Hematopoietic multipotent progenitor cell treated with erythropoietin and hydrocortisone succinate and interleukin-3 and kit ligand, for 17 days (in vitro differentiated cells): ENCODE data around the gene OPALIN.

Source experiments
- DNase-seq: peaks from one replicate; pipeline ENCODE4 v3.0.0-alpha.2; 2015; ENCODE audit warnings: low spot score

The OPALIN gene

GRCh38 chr10:96374004-96374403, 15.2 kb upstream of the OPALIN start:
- no peak for DNase-seq

- no peak for DNase-seq
These were observed 12.6 kb upstream of the OPALIN start for GRCh38 chr10:96371356-96371755.

- DNase-seq: peak; percentile 52
These were observed 11.9 kb upstream of the OPALIN start for GRCh38 chr10:96370584-96371157.

GRCh38 chr10:96369890-96370583, 11.2 kb upstream of the OPALIN start:
- DNase-seq: no peak

GRCh38 chr10:96368971-96369370, 10.2 kb upstream of the OPALIN start:
- no peak for DNase-seq

DNA sequence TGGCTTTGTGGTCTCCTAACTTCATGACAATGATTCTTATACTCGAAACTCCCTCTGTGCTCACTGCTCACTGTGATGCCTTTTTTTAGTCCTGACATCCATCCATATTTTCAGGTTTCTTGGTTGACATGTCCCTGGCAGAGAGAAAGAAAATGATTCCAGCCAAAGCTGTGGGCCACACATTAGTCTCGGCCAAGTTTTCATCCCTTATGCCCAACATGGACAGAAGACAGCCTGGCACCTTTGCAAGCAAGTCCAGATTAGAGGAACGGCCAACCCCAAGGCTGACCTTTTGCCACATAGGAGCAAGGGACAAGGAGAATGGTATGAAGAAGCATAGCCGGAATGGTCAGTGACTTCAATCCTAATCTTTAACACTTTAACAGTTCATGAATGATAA, 8.7 kb upstream of the OPALIN start:
- no peak for DNase-seq

- DNase-seq: no peak
These were observed 7.7 kb upstream of the OPALIN start for GRCh38 chr10:96366508-96366907.

DNA sequence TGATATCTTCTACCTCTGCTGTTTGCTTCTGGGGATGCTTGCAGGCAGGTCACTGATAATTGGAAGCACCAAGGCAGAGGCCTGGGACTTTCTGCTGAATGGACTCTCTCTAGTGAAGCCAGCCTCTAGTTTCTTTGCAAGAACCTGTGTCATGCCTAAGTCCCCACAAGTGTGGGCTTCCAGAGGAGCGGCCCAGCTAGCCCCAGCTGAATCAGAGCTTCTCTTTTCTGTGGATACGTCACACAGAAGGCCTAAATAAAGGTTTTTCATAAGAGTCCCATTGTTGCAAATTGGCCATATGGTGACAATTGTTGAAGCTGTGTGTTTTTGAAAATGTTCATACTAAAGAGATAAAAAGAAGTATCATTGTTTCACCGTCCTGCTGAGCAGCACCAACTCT, 6.8 kb upstream of the OPALIN start:
- DNase-seq: no peak

DNA sequence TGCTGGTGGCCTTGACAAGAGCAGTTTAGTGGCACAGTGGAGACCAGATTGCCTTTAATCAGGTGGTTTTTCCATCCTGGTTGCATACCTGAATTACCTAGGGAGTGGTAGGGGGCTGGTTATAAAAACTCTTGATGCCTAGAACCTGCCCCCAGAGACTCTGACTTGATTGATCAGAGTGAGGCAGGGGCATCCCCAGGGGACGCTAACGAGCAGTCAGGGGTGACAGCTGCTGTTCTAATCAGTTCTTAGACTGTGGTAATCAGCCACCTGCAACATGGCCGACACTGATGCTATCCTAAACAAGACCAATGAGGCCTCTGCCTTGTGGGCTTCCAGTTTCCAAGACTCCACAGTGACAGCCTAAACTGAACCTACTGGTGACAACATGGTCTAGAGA, 2.0 kb upstream of the OPALIN start:
- no peak for DNase-seq

DNA sequence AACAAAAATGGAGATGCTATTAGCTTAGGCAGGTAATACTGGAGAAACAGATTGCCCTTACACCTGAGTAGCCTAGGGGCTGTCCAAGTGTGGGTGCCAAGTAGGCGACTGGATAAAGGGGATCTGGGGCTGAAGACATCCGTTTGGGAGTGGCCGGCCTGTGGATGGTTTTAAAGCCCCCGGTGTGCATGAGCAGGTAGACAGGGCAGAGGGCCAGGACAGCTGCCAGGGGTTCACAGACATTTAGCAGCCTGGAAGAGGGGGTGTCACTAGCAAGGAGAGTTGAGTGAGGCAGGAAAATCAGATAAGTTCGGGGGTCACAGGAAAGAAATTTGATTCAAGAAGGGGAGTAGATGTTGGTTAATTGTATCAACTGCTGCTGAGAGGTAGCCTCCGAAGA, 1.5 kb upstream of the OPALIN start:
- no peak for DNase-seq

DNA sequence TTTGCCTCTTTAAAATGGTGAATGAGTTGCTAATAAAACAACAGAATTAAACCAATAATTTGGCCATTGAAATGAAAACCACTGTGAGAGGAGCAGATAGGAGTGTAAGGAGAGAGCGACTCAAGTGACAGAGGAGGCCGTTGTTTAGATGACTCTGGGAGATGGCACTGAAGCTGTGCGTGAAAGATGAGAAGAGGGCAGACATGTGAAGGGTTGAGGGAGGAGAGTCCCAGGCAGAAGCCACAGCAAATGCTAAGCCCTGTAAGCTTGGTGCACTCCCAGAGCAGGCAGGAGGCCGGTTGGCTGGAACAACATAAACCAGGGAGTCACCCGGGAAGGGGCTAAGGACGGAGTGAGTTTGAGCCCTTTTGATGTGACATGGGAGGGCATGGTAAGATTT, 814 bp upstream of the OPALIN start:
- no peak for DNase-seq

DNA sequence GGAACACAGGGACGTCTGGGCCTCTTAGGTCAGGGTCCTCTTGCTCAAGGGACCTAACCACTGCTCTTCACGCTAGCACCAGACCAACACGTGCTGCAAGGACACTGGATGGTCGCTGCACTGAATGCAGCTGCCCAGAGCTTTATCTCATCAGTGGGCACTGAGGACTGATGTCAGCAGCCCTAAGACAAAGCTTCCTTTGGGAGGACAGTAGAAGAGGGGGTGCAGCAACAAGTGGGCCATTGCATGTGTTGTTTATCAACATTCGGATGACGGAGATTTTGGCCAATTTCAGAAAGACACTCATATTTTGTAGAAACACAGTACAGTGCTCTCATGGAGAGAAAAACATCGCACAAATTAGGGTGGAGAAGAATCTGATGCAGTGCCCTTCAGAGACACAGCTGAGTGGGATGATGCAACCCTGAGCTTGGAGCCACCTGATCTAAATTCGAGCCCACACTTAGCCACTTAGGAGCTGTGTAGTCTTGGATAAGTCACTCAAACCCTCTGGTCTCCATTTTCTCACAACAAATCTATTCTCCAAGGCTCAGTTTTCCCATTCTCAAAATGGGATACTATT, 1.7 kb downstream of the OPALIN start:
- DNase-seq: no peak

DNA sequence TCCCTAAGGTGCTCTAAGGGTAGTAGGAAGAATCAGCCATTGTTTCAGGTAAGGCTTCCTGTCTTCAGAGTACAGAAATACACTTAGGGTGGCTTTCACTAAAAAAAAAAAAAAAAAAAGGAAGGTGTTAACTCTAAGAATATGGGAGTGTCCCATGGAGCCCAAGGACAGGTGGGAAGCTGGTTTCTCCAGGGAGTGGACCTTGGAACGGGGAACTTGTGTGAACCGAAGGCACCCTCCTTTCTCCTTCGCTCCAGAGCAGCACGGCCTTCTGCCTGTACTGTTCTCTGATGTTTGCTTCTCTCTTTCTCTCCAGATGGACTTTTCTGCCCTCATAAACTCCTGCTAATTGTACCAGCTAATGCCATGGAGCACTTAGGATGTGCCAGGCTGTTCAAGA, 6.2 kb downstream of the OPALIN start:
- no peak for DNase-seq

GRCh38 chr10:96352027-96352426, 6.8 kb downstream of the OPALIN start:
- DNase-seq: no peak

DNA sequence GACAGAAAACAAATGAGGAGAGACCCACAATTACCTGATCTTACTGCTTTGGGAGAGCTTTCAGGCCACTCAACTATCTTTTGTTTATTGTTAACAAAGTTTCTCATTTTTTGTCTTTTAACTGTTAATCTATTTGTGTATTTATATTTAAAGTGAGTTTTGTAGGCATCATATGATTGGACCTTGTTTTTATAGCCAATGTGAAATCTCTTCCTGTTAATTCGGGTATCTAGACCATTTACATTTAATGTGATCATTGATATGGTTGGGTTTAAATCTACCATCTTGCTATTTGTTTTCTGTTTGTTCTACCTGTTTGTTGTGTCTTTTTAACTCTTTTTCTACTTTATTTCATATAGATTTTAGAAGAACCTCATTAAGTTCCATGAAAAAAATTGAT, 12.5 kb downstream of the OPALIN start:
- DNase-seq: no peak

DNA sequence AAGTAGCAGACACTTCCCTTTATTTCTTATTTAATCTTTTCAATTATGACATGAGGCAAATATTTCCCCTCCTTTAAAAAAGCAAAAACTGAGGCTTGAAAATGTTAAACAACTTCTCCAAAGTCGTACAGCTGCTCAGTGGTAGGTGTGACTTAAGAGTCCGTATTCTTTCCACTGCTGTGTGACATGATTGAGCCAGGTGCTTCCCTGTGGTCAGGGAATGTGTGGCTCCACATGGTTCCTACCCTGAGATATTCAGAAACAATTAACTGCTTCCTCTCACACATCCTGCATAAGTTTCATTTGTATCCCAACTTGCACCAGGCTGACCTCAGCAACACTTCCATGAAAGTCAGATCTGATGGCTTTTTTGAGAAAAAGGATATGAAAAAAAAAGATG, 13.6 kb downstream of the OPALIN start:
- DNase-seq: no peak

DNA sequence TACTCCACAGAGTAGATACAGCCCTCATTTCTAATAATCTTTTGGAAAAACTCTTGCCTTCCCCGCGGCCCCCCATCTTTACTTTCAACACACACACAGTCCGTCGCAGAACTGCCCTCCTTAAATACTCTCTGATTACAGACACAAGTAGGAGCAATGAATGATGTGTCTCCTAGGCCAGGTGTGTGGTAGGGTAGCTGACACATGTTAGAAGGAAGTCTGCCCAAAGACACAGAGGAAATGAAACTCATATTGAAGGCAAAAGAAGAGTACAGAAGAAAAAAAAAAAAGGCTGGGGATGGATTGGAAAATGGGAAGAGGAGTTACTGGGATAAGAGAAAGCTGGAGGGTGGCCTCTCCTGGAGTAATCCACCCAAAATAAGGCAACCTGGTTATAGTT, 14.6 kb downstream of the OPALIN start:
- no peak for DNase-seq

DNA sequence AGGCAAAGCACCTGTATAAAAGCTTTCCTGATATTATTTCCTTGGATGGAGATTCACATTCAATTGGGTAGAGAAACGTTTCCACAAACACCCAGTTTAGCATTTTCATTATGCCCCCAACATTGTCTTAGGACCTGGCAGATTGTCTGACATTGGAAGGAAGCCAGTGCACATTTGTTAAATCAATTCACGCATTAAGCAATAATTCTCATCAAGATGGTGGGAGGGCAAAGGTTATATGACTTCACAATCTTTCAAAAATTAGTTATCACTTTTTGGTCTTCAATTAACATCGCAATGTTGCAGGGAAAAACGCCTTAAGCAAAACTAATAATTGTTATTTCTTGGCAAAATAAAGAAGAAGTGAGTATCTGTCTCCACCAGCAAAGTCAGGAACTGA, 16.4 kb downstream of the OPALIN start:
- no peak for DNase-seq

GRCh38 chr10:96341219-96342182, 17.3 kb downstream of the OPALIN start:
- DNase-seq: no peak

- peak; percentile 29 for DNase-seq
These were observed 18.6 kb downstream of the OPALIN start for GRCh38 chr10:96339956-96340904.

GRCh38 chr10:96339383-96339782, 19.4 kb downstream of the OPALIN start:
- DNase-seq: no peak
